ENCODE results near the gene PLCD3.

PLCD3 gene

GRCh38 chr17:45098869-45099616 lies 33.3 kb downstream of the PLCD3 start:
- DNase-seq = no peak

- no peak for DNase-seq
These were observed 34.0 kb downstream of the PLCD3 start for GRCh38 chr17:45098081-45098868.

- no peak for DNase-seq
These were observed 35.4 kb downstream of the PLCD3 start for GRCh38 chr17:45096926-45097325.

- no peak for DNase-seq
These were observed 36.2 kb downstream of the PLCD3 start for GRCh38 chr17:45096141-45096540.

GRCh38 chr17:45093444-45094110 lies 38.7 kb downstream of the PLCD3 start:
- DNase-seq = no peak

GRCh38 chr17:45092911-45093430 lies 39.3 kb downstream of the PLCD3 start:
- DNase-seq = no peak

GRCh38 chr17:45091778-45092425 lies 40.4 kb downstream of the PLCD3 start:
- no peak for DNase-seq

- DNase-seq = no peak
These were observed 41.6 kb downstream of the PLCD3 start for GRCh38 chr17:45090711-45091110.

GRCh38 chr17:45088741-45089140 lies 43.6 kb downstream of the PLCD3 start:
- no peak for DNase-seq

GRCh38 chr17:45087978-45088377 lies 44.3 kb downstream of the PLCD3 start:
- DNase-seq = no peak

GRCh38 chr17:45087504-45087975 lies 44.8 kb downstream of the PLCD3 start:
- no peak for DNase-seq

- no peak for DNase-seq
These were observed 45.3 kb downstream of the PLCD3 start for GRCh38 chr17:45086865-45087503.

- no peak for DNase-seq
These were observed 45.9 kb downstream of the PLCD3 start for GRCh38 chr17:45086391-45086790.

- DNase-seq = no peak
These were observed 51.1 kb downstream of the PLCD3 start for GRCh38 chr17:45081047-45081703.

GRCh38 chr17:45077643-45078042 lies 54.7 kb downstream of the PLCD3 start:
- no peak for DNase-seq

- no peak for DNase-seq
These were observed 58.8 kb downstream of the PLCD3 start for GRCh38 chr17:45073414-45074070.

GRCh38 chr17:45070809-45071208 lies 61.5 kb downstream of the PLCD3 start:
- DNase-seq = no peak

- DNase-seq = no peak
These were observed 62.3 kb downstream of the PLCD3 start for GRCh38 chr17:45070001-45070400.

- DNase-seq = no peak
These were observed 64.7 kb downstream of the PLCD3 start for GRCh38 chr17:45067637-45068036.

GRCh38 chr17:45063198-45063597 lies 69.1 kb downstream of the PLCD3 start:
- DNase-seq = no peak

GRCh38 chr17:45061606-45062205 lies 70.6 kb downstream of the PLCD3 start:
- no peak for DNase-seq
